HAP-1 (cell line): ENCODE measurements around the gene FAM200A.
"Not testable (repeated sequence)": the region's sequence is repeated elsewhere in the genome, so short reads cannot be mapped to it uniquely, and the experiment has no call there.

ENCODE experiments used
- DNase-seq, 2 experiments: peaks; one replicate each; pipeline ENCODE4 v3.0.0-alpha.2; 2016 to 2020; ENCODE audit warnings: low spot score in 2 of 2
- H3K27me3 ChIP-seq: fragments of 250-450 bp; sonication (Bioruptor Pico); 2 replicates; pipeline ENCODE4 v1.5.1; 2020; ENCODE audit warnings: low read depth, mild to moderate bottlenecking, moderate library complexity
- H3K36me3 ChIP-seq: fragments of 250-450 bp; sonication (Bioruptor Pico); replicated peaks from 2 replicates; pipeline ENCODE4 v1.5.1; 2020; ENCODE audit warnings: mild to moderate bottlenecking
- H3K4me1 ChIP-seq: fragments of 250-450 bp; sonication (Bioruptor Pico); 2 replicates; pipeline ENCODE4 v1.5.1; 2020; ENCODE audit warnings: mild to moderate bottlenecking
- H3K4me3 ChIP-seq: fragments of 250-450 bp; sonication (Bioruptor Pico); 2 replicates; pipeline ENCODE4 v1.5.1; 2020; ENCODE audit warnings: mild to moderate bottlenecking, moderate library complexity
- H3K9me3 ChIP-seq: fragments of 250-450 bp; sonication (Bioruptor Pico); 2 replicates; pipeline ENCODE4 v1.5.1; 2020; ENCODE audit warnings: mild to moderate bottlenecking, moderate library complexity
- in situ Hi-C: fragments of 300-500 bp; cut with MboI; formaldehyde crosslinking; loops from 3 replicates; pipeline ENCODE4 v1.14.3; 2020; ENCODE audit warnings: low sequenced_read_pairs, inconsistent platforms, mixed read lengths

Gene FAM200A

GRCh38 chr7:99551767-99552463 is at the start of gene FAM200A:
TSS of gene FAM200A (minus strand) at chr7:99552114. CDS start at chr7:99548407, 3,707 bp downstream.
- in situ Hi-C loops: no loop called here
- peaks cover 21% of the 10 kb centered on the region for H3K36me3 ChIP-seq

DNA sequence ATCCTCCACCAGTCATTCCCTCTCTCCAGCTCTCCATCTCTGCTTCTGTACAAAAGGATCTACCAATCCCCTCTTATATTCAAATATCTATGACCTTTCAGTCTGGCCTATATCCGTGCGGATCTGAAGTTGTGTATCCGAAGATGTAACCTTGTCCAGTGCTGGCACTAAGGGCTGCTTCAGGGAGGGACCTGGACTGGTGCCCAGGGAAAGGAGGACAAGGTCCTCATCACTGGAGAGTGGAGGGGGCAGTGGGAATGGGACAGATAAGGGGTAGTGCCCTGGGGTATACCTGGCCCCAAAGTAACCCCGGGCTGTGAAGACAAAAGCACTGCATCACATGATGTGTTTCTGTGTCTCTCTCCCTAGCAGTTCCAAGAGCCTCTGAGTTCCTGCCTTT is 47.9 kb upstream of the FAM200A start:
- H3K4me1 ChIP-seq: no peaks in the 10 kb centered on the region
- no peaks in the 10 kb centered on the region for H3K36me3 ChIP-seq
- no peak overlapping the region for H3K4me3 ChIP-seq
- H3K27me3 ChIP-seq: no peaks in the 10 kb centered on the region
- no peak for DNase-seq
- in situ Hi-C loops: no loop called here
- no peaks in the 10 kb centered on the region for H3K9me3 ChIP-seq

More at GRCh38 chr7:99551767-99552463, at the start of gene FAM200A:
- peak; percentile 85 to 90 for DNase-seq
- Histone ChIP-seq H3K27me3 (no peaks in the 10 kb centered on the region), H3K9me3 (no peaks in the 10 kb centered on the region), H3K4me3 (peak within 1 kb of the TSS; percentile 85), H3K4me1 (no peaks in the 10 kb centered on the region; the same call in 1 of the 2 replicates)

GRCh38 chr7:99597762-99598501 is 46.0 kb upstream of the FAM200A start, which contains the start of gene TMEM225B:
TSS of gene TMEM225B (plus strand) at chr7:99598267. CDS start at chr7:99604389, 6,122 bp downstream.
- in situ Hi-C loops: no loop called here
- Histone ChIP-seq H3K27me3 (no peaks in the 10 kb centered on the region), H3K4me3 (no peak within 1 kb of the TSS), H3K4me1 (no peaks in the 10 kb centered on the region), H3K36me3 (no peaks in the 10 kb centered on the region), H3K9me3 (no peaks in the 10 kb centered on the region)
- DNase-seq: no peak

GRCh38 chr7:99596408-99596955 is 44.6 kb upstream of the FAM200A start:
- H3K4me1 ChIP-seq: no peaks in the 10 kb centered on the region
- H3K9me3 ChIP-seq: no peaks in the 10 kb centered on the region
- H3K27me3 ChIP-seq: no peaks in the 10 kb centered on the region
- no peak overlapping the region for H3K4me3 ChIP-seq
- in situ Hi-C loops: no loop called here
- no peaks in the 10 kb centered on the region for H3K36me3 ChIP-seq
- no peak for DNase-seq

DNA sequence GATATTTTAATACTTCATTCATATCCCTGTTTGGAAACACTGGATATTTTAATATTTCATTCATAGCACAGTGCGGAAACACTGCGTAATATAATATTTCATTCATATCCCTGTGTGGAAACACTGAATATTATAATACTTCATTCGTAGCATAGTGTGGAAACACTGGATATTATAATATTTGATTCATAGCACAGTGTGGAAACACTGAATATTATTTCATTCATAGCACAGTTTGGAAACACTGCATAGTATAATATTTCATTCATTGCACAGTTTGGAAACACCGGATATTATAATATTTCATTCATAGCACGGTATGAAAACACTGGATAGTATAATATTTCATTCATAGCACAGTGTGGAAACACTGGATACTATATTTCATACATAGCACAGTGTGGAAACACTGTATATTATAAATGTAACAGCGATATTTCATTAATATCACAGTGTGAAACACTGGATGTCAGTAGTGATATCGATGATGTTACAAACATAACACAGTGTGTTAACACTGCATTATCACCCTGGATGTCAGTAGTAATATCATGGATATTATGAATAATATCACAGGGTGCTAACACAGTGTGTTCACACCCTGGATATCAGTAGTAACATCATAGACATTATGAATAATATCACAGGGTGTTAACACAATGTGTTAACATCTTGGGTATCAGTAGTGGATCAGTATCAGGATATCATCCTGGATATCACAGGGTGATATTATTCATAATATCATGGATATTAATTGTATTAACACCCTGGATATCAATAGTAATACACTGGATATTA is 43.2 kb upstream of the FAM200A start:
- in situ Hi-C loops: no loop called here
- H3K4me1 ChIP-seq: no peaks in the 10 kb centered on the region
- no peaks in the 10 kb centered on the region for H3K9me3 ChIP-seq

GRCh38 chr7:99588868-99589267 is 37.0 kb upstream of the FAM200A start:
- in situ Hi-C loops: no loop called here
- DNase-seq: no peak
- Histone ChIP-seq H3K4me1 (no peaks in the 10 kb centered on the region), H3K36me3 (no peaks in the 10 kb centered on the region), H3K4me3 (no peak overlapping the region), H3K27me3 (no peaks in the 10 kb centered on the region), H3K9me3 (no peaks in the 10 kb centered on the region)

More for the DNA sequence above, 43.2 kb upstream of the FAM200A start:
- Histone ChIP-seq H3K36me3 (no peaks in the 10 kb centered on the region), H3K27me3 (no peaks in the 10 kb centered on the region), H3K4me3 (no peak overlapping the region)
- DNase-seq: no peak

GRCh38 chr7:99580778-99581332 is 28.9 kb upstream of the FAM200A start:
- H3K9me3 ChIP-seq, in situ Hi-C loops, H3K4me3 ChIP-seq: not testable (repeated sequence)

DNA sequence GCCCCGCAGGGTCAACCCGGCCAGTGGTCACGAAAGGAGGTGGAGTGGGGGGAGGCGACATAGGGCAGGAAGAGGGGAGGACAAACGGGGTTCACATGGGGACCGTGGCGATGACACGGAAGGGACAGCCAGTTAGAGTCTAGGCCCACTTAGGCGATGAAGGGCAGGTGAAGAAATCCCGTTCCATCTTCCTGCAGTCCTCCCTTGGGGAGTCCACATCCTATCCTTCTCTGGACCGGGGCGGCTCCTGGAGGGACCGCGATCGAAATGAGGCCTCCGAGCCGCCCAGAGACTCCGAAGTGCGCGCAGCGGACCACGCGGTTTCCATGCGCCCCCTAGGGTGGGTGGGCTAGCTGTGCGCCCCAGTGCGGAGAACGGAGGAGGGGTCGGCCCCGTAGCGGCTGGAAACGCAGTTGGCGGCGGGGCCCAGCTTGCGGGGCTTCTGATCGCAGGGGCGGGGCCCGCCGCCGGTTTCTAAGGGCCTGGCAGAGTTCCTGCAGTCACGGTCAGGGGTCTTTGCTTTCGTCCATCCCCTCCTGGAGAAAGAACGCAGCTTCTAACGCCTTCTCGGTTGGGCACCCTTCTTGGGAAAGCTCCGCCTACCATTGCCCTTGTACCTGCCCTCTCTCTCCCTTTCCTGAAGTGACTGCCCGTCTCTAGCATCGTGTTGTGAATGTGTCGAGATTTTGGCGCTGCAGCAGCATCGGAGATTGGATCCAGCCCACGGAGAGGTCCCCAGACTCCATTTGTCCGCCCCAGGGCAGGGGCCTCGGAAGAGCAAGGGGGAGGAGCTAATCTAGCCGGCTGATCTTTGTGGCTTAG is 28.3 kb upstream of the FAM200A start:
- H3K4me3 ChIP-seq: no peak overlapping the region
- no peak for DNase-seq
- peaks cover 4% of the 10 kb centered on the region; the same call in 1 of the 2 replicates for H3K9me3 ChIP-seq
- no peaks in the 10 kb centered on the region for H3K27me3 ChIP-seq
- in situ Hi-C loops: no loop called here
- H3K4me1 ChIP-seq: no peaks in the 10 kb centered on the region
- peaks cover 3% of the 10 kb centered on the region; the same call in 1 of the 2 replicates for H3K36me3 ChIP-seq

More at GRCh38 chr7:99580778-99581332, 28.9 kb upstream of the FAM200A start:
- H3K27me3 ChIP-seq, DNase-seq, H3K36me3 ChIP-seq, H3K4me1 ChIP-seq: not testable (repeated sequence)

DNA sequence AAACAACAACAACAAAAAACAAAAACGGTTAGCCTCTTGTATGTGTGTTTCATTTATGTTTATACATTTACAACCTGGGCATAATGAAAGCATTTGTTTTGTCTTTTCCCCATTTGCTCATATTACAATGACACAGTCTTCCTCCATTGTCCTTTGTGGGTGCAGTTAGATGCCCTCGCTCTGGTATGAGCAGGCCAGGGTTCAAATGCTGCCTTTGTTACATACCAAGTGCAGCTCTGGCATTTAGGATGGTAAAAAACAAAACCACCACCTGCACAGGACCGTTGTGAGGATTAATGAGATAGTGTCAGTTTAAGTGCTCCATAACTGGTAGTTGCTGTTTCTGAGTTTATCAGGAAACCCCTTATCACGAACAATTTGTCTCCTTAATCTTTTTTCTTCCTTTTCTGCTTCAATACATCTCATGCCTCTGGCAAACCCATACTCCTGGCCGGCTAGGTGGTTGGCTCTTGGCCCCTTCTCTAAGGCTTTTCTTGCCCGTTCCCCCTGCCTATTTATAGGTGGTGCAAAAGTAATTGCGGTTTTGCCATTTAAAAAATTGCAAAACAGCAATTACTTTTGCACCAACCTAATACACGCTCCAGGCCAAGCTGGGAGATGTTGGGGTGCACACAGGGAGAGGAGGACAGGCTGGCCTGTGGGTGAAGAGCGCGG is 27.5 kb upstream of the FAM200A start:
- Histone ChIP-seq H3K9me3 (peaks cover 4% of the 10 kb centered on the region; the same call in 1 of the 2 replicates), H3K4me1 (0 out of 2 replicates have a peak, but pooled peaks cover 2% of the 10 kb centered on the region)

DNA sequence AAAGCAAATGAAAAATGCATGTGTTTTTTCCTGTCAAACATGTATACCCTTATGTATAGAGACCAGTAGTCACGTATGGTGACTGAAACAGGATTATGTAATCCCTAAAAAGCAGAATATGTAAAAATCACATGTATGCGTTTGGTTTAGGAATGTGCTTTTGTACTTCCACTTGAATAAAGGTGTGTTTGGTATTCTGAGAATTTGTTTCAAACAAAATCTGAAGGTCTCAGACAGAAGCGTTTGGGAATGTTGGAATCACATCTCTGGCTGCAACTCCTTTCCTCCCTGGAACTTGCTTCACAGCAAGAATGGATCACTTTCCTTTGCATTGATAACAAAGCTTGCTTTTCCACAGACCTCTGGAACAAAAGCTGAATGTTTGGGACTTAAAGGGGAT is 24.3 kb upstream of the FAM200A start:
- H3K36me3 ChIP-seq: peaks cover 31% of the 10 kb centered on the region
- no peak overlapping the region for H3K4me3 ChIP-seq
- peaks cover 4% of the 10 kb centered on the region; the same call in 1 of the 2 replicates for H3K9me3 ChIP-seq
- no peaks in the 10 kb centered on the region for H3K27me3 ChIP-seq
- in situ Hi-C loops: no loop called here
- DNase-seq: no peak
- 0 out of 2 replicates have a peak, but pooled peaks cover 2% of the 10 kb centered on the region for H3K4me1 ChIP-seq

More for the DNA sequence above, 27.5 kb upstream of the FAM200A start:
- H3K27me3 ChIP-seq: no peaks in the 10 kb centered on the region
- no peak overlapping the region for H3K4me3 ChIP-seq
- peaks cover 8% of the 10 kb centered on the region for H3K36me3 ChIP-seq
- in situ Hi-C loops: no loop called here
- DNase-seq: no peak

- H3K4me3 ChIP-seq: no peak overlapping the region
- in situ Hi-C loops: no loop called here
- H3K4me1 ChIP-seq: peaks cover 2% of the 10 kb centered on the region; the same call in 1 of the 2 replicates
- H3K9me3 ChIP-seq: peaks cover 4% of the 10 kb centered on the region; the same call in 1 of the 2 replicates
- no peak for DNase-seq
- peaks cover 51% of the 10 kb centered on the region for H3K36me3 ChIP-seq
- H3K27me3 ChIP-seq: no peaks in the 10 kb centered on the region
These were observed 21.3 kb upstream of the FAM200A start for GRCh38 chr7:99573257-99573656.

- in situ Hi-C loops: no loop called here
- Histone ChIP-seq H3K9me3 (peaks cover 4% of the 10 kb centered on the region; the same call in 1 of the 2 replicates), H3K27me3 (no peaks in the 10 kb centered on the region), H3K4me3 (no peak overlapping the region), H3K36me3 (peaks cover 56% of the 10 kb centered on the region), H3K4me1 (peaks cover 2% of the 10 kb centered on the region; the same call in 1 of the 2 replicates)
- DNase-seq: no peak
These were observed 19.9 kb upstream of the FAM200A start for GRCh38 chr7:99571768-99572167.
